Osteoblast (primary cell): ENCODE measurements around the gene WSCD1. TPM values are rescaled to one million over a fixed set of nuclear protein-coding genes. Genes with fewer than 3 reads are reported as not detected.

Source experiments
- DNase-seq: peaks from one replicate; pipeline ENCODE4 v3.0.0; 2011; ENCODE audit warnings: low spot score, mixed read lengths; ENCODE audit not compliant: insufficient read length; ENCODE audit errors: missing footprints
- H2AFZ ChIP-seq: 2 replicates; pipeline ENCODE4 v1.6.0; 2011; ENCODE audit warnings: mild to moderate bottlenecking, low read length
- H3K27ac ChIP-seq: 2 replicates; pipeline ENCODE4 v1.5.1; 2011; ENCODE audit warnings: mild to moderate bottlenecking, low read depth, low read length, moderate library complexity
- H3K27me3 ChIP-seq: 2 replicates; pipeline ENCODE4 v1.6.0; 2012; ENCODE audit warnings: mild to moderate bottlenecking, control low read depth, inconsistent platforms, low read length, moderate library complexity; ENCODE audit not compliant: insufficient read depth
- H3K36me3 ChIP-seq: 2 replicates; pipeline ENCODE4 v1.5.1; 2011; ENCODE audit warnings: mild to moderate bottlenecking, low read length, control low read depth, moderate library complexity; ENCODE audit not compliant: insufficient read depth
- H3K4me1 ChIP-seq: 2 replicates; pipeline ENCODE4 v1.5.1; 2011; ENCODE audit warnings: mild to moderate bottlenecking, low read length, control low read depth, moderate library complexity; ENCODE audit not compliant: insufficient read depth
- H3K4me2 ChIP-seq: 2 replicates; pipeline ENCODE4 v1.6.0; 2011; ENCODE audit warnings: mild to moderate bottlenecking, low read length; ENCODE audit not compliant: insufficient read depth
- H3K4me3 ChIP-seq: fragments of 200-600 bp; sonication (generic); 3 replicates; pipeline ENCODE4 v1.5.1; 2012; ENCODE audit warnings: mild to moderate bottlenecking, low read length, inconsistent platforms; ENCODE audit not compliant: insufficient read depth
- H3K79me2 ChIP-seq: 2 replicates; pipeline ENCODE4 v1.6.0; 2012; ENCODE audit warnings: mild to moderate bottlenecking, low read length, control low read depth, inconsistent platforms; ENCODE audit not compliant: insufficient read depth
- H3K9me3 ChIP-seq: 2 replicates; pipeline ENCODE4 v1.5.1; 2011; ENCODE audit warnings: low read depth, low read length, control low read depth
- H4K20me1 ChIP-seq: 2 replicates; pipeline ENCODE4 v1.6.0; 2012; ENCODE audit warnings: mild to moderate bottlenecking, low read length, control low read depth; ENCODE audit not compliant: insufficient read depth
- total RNA-seq: library from RNA; depleted of rRNA; stranded (reverse); fragments of >200 nt; gene quantifications from 2 replicates; pipeline ENCODE4 v1.2.3, GENCODE V29; 2012
- TF ChIP-seq, protein P1 (sequence below): IDR thresholded peaks from 2 replicates; pipeline ENCODE4 v1.5.1; 2011; ENCODE audit warnings: mild to moderate bottlenecking, low read depth, low read length, moderate library complexity; ENCODE audit errors: extremely low read depth

Gene WSCD1
- total RNA-seq, 1 donor, result not detected

DNA sequence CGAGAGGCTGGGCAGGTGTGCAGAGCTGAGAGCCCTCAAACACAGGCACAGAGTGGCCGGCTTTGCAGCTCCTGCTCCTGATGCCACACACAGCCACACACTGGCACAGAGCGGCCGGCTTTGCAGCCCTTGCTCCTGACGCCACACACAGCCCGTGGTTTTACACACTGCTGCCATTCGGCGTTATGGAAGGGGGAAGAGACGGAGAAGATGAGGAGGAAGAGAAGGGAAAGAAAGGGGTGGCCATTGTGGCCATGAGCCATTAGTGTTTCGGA is 26.8 kb downstream of the WSCD1 start:
- TF ChIP-seq, protein P1, sequence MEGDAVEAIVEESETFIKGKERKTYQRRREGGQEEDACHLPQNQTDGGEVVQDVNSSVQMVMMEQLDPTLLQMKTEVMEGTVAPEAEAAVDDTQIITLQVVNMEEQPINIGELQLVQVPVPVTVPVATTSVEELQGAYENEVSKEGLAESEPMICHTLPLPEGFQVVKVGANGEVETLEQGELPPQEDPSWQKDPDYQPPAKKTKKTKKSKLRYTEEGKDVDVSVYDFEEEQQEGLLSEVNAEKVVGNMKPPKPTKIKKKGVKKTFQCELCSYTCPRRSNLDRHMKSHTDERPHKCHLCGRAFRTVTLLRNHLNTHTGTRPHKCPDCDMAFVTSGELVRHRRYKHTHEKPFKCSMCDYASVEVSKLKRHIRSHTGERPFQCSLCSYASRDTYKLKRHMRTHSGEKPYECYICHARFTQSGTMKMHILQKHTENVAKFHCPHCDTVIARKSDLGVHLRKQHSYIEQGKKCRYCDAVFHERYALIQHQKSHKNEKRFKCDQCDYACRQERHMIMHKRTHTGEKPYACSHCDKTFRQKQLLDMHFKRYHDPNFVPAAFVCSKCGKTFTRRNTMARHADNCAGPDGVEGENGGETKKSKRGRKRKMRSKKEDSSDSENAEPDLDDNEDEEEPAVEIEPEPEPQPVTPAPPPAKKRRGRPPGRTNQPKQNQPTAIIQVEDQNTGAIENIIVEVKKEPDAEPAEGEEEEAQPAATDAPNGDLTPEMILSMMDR, result no peak
- no peaks in the 10 kb centered on the region for H3K4me1 ChIP-seq
- no peak overlapping the region for H2AFZ ChIP-seq
- no peak overlapping the region for H3K27ac ChIP-seq
- peaks cover 6% of the 10 kb centered on the region for H3K27me3 ChIP-seq
- no peak overlapping the region for H3K4me2 ChIP-seq
- no peaks in the 10 kb centered on the region for H3K79me2 ChIP-seq
- no peaks in the 10 kb centered on the region for H4K20me1 ChIP-seq
- H3K9me3 ChIP-seq, result no peaks in the 10 kb centered on the region
- H3K4me3 ChIP-seq, result no peak overlapping the region
- DNase-seq, result no peak
- H3K36me3 ChIP-seq, result no peaks in the 10 kb centered on the region

DNA sequence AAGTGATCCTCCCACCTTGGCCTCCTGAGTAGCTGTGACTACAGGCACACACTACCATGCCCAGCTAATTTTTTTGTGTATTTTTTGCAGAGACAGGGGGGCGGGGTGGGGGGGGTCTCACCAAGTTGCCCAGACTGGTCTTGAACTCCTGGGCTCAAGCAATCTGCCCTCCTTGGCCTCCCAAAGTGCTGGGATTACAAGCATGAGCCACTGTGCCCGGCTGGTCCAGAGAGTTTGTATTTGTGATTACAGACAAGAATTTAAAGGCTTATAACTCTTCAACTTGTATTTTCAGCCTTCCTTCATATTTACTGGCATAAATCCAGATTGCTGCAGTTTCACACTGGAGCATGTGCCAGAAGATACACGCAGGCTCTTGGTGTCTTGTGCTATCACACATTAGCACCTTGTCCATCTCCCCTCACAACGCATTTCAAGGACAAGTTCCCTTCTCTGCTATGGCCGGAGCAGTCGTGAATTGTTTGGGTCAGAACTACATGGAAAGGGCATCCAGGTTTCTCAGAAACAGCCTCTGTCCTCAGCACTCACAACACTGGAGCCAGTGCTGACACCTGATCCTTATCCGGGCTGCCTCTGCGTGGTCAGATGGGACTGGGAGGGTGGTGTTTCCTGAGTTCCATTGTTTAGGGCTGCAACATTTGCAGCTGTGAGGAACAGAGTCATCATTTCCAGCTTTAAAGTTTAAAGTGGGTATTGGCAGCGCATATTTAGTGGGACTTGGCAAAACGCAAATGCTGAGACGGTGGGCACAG is 28.1 kb downstream of the WSCD1 start:
- Histone ChIP-seq H3K4me3 (no peak overlapping the region), H2AFZ (no peak overlapping the region), H3K27ac (no peak overlapping the region), H4K20me1 (no peaks in the 10 kb centered on the region), H3K9me3 (no peaks in the 10 kb centered on the region), H3K4me2 (no peak overlapping the region), H3K79me2 (no peaks in the 10 kb centered on the region), H3K27me3 (peaks cover 6% of the 10 kb centered on the region), H3K36me3 (no peaks in the 10 kb centered on the region), H3K4me1 (no peaks in the 10 kb centered on the region)
- DNase-seq, result no peak
- TF ChIP-seq, protein P1, result no peak

DNA sequence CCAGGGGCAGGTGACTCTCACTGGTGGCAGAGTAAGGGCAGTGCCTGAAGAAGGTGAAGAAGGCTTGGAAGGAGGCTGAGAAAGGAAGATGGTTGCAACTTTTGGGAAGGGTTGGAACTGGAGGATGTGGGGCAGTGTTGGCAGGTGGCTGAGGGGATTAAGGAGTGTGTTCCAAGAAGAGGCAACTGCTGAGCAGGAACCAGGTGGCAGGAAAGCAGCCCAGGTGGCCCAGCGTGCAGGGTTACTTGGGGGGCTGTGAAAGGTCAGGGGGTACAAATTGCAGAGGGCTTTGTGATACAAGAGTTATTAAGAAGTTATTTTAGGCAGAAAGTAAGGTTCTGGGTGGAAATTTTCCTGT is 28.6 kb downstream of the WSCD1 start:
- Histone ChIP-seq H3K79me2 (no peaks in the 10 kb centered on the region), H3K4me3 (no peak overlapping the region), H3K27me3 (peaks cover 6% of the 10 kb centered on the region), H2AFZ (no peak overlapping the region), H3K36me3 (no peaks in the 10 kb centered on the region), H3K27ac (no peak overlapping the region), H3K4me2 (no peak overlapping the region), H3K9me3 (no peaks in the 10 kb centered on the region), H4K20me1 (no peaks in the 10 kb centered on the region), H3K4me1 (no peaks in the 10 kb centered on the region)
- TF ChIP-seq, protein P1, result no peak
- DNase-seq, result no peak

DNA sequence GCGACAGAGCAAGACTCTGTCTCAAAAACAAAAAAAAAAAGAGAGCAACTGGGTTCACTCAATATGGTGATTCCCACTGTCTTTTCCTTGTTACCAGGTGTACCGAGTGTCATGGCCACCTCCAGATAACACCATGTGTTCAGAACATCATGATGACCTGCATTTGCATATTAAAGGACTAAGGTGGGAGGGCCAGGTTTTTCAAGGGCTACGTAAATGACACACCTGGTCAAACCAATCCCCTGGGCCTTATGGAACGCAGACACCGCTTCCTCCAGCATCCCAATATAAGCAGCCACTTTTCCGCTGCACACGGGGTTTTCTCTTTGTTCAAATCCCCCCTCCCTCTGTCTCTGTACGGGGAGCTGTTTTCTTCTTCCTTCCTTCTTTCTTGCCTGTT is 29.3 kb downstream of the WSCD1 start:
- TF ChIP-seq, protein P1, result no peak
- no peak overlapping the region for H3K4me2 ChIP-seq
- no peak overlapping the region for H2AFZ ChIP-seq
- H3K79me2 ChIP-seq, result no peaks in the 10 kb centered on the region
- H3K9me3 ChIP-seq, result no peaks in the 10 kb centered on the region
- H3K27ac ChIP-seq, result no peak overlapping the region
- peaks cover 6% of the 10 kb centered on the region for H3K27me3 ChIP-seq
- no peak overlapping the region for H3K4me3 ChIP-seq
- no peaks in the 10 kb centered on the region for H3K36me3 ChIP-seq
- no peak for DNase-seq
- no peaks in the 10 kb centered on the region for H4K20me1 ChIP-seq
- H3K4me1 ChIP-seq, result no peaks in the 10 kb centered on the region
